ENCODE results near the gene FAM89A.

GRCh38 chr1:231029841-231030240, 10.2 kb downstream of the FAM89A start:
- TF ChIP-seq POLR2A (IDR thresholded peaks at IDR 0.05) (no peak), CTCF (IDR thresholded peaks at IDR 0.05) (no peak)

Data from breast epithelium (tissue), 3 donors.